ENCODE results near the gene TMEM203.

The TMEM203 gene

GRCh38 chr9:137167747-137168572, 37.5 kb downstream of the TMEM203 start:
- Mint-ChIP-seq H3K9me3 (no peaks in the 10 kb centered on the region), H3K27me3 (peaks cover 77% of the 10 kb centered on the region), H3K4me3 (no peak overlapping the region), H3K27ac (no peak overlapping the region), H3K36me3 (ENCODE audit: low read depth) (no peaks in the 10 kb centered on the region), H3K4me1 (ENCODE audit: low read depth) (peaks cover 9% of the 10 kb centered on the region)
- DNase-seq, result no peak

DNA sequence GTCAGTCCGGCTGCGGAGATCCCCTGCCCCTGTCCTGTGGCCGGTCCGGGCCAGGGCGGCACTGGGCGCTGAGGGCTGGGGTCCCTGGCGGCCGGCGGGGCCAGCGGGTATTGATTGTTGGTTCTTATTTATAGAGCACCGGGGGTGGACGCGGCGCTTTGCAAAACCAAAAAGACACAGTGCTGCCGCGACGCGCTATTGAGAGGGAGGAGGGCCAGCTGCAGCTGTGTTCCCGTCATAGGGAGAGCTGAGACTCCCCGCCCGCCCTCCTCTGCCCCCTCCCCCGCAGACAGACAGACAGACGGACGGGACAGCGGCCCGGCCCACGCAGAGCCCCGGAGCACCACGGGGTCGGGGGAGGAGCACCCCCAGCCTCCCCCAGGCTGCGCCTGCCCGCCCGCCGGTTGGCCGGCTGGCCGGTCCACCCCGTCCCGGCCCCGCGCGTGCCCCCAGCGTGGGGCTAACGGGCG, 38.1 kb downstream of the TMEM203 start:
- no peak for DNase-seq
- Mint-ChIP-seq H3K4me1 (ENCODE audit: low read depth) (peaks cover 11% of the 10 kb centered on the region), H3K4me3 (no peak overlapping the region), H3K36me3 (ENCODE audit: low read depth) (no peaks in the 10 kb centered on the region), H3K9me3 (no peaks in the 10 kb centered on the region), H3K27ac (no peak overlapping the region), H3K27me3 (peaks cover 76% of the 10 kb centered on the region)

DNA sequence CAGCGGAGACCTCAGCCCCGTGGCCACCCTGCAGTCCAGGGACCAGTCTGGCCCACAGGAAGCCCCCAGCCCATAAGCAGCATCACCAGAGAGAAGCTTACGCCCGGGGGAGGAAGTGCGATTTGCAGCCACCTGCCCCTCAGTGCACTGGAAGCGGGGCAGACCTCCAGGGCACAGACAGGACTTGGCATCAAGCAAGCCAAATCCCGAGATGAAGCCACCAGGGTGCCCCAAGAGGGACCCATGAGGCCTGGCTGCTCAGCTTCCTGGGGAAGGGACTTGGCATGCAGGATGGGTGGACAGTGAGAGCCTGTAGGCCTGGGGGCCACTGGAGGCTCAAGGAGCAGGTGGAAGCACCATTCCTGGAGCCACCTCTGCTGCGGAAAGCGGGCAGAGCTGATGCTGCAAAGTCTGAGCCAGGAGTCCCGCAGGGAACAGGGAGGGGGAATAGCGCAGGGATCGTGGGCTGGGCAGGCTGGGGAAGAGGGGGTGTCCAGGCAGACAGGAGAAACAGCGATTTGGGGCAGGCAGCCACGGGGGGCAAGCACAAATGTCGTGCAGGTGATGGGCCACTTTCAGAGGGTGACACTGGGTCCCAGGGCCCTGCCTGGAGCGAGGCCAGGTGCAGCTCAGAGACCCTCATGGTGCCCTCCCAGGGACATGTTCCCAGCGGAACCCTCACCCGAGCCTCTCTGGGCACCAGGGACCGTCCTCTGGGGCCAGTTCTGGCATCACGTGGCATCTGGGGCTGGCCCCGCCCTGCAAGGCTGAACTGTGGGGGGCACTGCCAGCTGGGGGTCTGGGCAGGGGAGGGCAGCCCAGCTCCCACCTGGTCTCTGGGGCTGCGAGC, 38.8 kb downstream of the TMEM203 start:
- peaks cover 72% of the 10 kb centered on the region for H3K27me3 Mint-ChIP-seq
- no peaks in the 10 kb centered on the region for H3K36me3 Mint-ChIP-seq (ENCODE audit: low read depth)
- peaks cover 11% of the 10 kb centered on the region for H3K4me1 Mint-ChIP-seq (ENCODE audit: low read depth)
- no peak for DNase-seq
- no peaks in the 10 kb centered on the region for H3K9me3 Mint-ChIP-seq
- no peak overlapping the region for H3K27ac Mint-ChIP-seq
- no peak overlapping the region for H3K4me3 Mint-ChIP-seq

- Mint-ChIP-seq H3K4me3 (no peak overlapping the region), H3K27me3 (peaks cover 70% of the 10 kb centered on the region), H3K27ac (no peak overlapping the region), H3K36me3 (ENCODE audit: low read depth) (no peaks in the 10 kb centered on the region), H3K4me1 (ENCODE audit: low read depth) (peaks cover 11% of the 10 kb centered on the region), H3K9me3 (no peaks in the 10 kb centered on the region)
- DNase-seq, result no peak
These were observed 40.1 kb downstream of the TMEM203 start for GRCh38 chr9:137165250-137165836.

DNA sequence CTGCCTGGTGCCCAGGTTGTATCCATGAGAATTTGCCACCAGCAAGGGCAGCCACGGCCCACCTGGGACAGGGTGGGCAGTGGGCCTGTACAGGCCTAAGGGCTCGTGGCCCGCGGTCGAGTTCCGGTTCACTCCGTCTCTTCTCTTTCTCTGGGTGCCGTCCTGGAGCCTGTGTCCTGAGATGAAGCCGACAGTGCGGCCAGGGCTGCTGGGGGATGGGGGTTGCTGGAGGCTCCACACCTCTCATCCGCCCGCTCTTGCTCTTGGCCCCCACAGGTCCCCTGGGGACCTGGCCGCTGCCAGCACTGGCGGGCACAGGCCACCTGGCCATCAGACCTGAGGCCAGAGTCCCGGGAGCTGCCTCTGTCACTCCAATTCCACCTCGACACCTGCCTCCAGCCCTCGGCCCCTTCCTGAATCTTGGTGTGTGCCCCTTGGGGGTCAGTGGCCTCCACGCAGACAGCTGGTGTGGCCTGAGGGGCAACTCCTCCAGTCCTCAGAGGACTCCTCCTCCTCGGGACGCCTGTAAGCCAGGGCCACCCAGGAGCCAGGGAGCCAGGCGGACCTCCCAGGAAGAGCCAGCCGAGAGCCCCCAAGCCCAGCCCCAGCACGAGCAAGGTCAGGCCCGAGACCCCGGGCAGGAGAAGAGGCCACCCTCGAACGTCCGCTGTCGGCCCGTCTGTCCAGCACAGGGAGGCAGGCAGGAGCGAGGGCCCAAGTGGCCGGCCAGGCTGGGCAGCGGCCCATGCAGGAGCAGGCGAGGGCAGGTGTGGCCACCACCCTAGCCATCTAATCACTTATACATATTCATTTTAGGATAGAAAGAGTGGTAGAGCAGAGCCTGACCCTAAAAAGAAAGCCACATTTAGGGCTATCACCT, 40.8 kb downstream of the TMEM203 start:
- Mint-ChIP-seq H3K4me1 (ENCODE audit: low read depth) (peaks cover 11% of the 10 kb centered on the region), H3K36me3 (ENCODE audit: low read depth) (no peaks in the 10 kb centered on the region), H3K9me3 (no peaks in the 10 kb centered on the region), H3K4me3 (no peak overlapping the region), H3K27ac (no peak overlapping the region), H3K27me3 (peaks cover 72% of the 10 kb centered on the region)
- DNase-seq, result no peak

GRCh38 chr9:137163805-137164204, 41.6 kb downstream of the TMEM203 start:
- peaks cover 76% of the 10 kb centered on the region for H3K27me3 Mint-ChIP-seq
- no peaks in the 10 kb centered on the region for H3K9me3 Mint-ChIP-seq
- DNase-seq, result no peak
- no peak overlapping the region for H3K4me3 Mint-ChIP-seq
- peaks cover 14% of the 10 kb centered on the region for H3K4me1 Mint-ChIP-seq (ENCODE audit: low read depth)
- no peak overlapping the region for H3K27ac Mint-ChIP-seq
- H3K36me3 Mint-ChIP-seq (ENCODE audit: low read depth), result no peaks in the 10 kb centered on the region

GRCh38 chr9:137163365-137163715, 42.1 kb downstream of the TMEM203 start:
- no peak overlapping the region for H3K27ac Mint-ChIP-seq
- H3K9me3 Mint-ChIP-seq, result no peaks in the 10 kb centered on the region
- peaks cover 14% of the 10 kb centered on the region for H3K4me1 Mint-ChIP-seq (ENCODE audit: low read depth)
- no peak for DNase-seq
- no peak overlapping the region for H3K4me3 Mint-ChIP-seq
- no peaks in the 10 kb centered on the region for H3K36me3 Mint-ChIP-seq (ENCODE audit: low read depth)
- H3K27me3 Mint-ChIP-seq, result peaks cover 77% of the 10 kb centered on the region

- no peak overlapping the region for H3K4me3 Mint-ChIP-seq
- peaks cover 18% of the 10 kb centered on the region for H3K4me1 Mint-ChIP-seq (ENCODE audit: low read depth)
- H3K9me3 Mint-ChIP-seq, result no peaks in the 10 kb centered on the region
- no peaks in the 10 kb centered on the region for H3K36me3 Mint-ChIP-seq (ENCODE audit: low read depth)
- DNase-seq, result no peak
- H3K27ac Mint-ChIP-seq, result no peak overlapping the region
- H3K27me3 Mint-ChIP-seq, result peaks cover 83% of the 10 kb centered on the region
These were observed 42.7 kb downstream of the TMEM203 start for GRCh38 chr9:137162505-137163364.

GRCh38 chr9:137161558-137162486, 43.6 kb downstream of the TMEM203 start:
- no peak for DNase-seq
- H3K4me1 Mint-ChIP-seq (ENCODE audit: low read depth), result peaks cover 21% of the 10 kb centered on the region
- H3K27ac Mint-ChIP-seq, result no peak overlapping the region
- H3K36me3 Mint-ChIP-seq (ENCODE audit: low read depth), result no peaks in the 10 kb centered on the region
- no peaks in the 10 kb centered on the region for H3K9me3 Mint-ChIP-seq
- H3K27me3 Mint-ChIP-seq, result peaks cover 86% of the 10 kb centered on the region
- H3K4me3 Mint-ChIP-seq, result no peak overlapping the region

GRCh38 chr9:137160716-137161557, 44.5 kb downstream of the TMEM203 start:
- Mint-ChIP-seq H3K9me3 (no peaks in the 10 kb centered on the region), H3K4me3 (no peak overlapping the region), H3K27ac (no peak overlapping the region), H3K36me3 (ENCODE audit: low read depth) (no peaks in the 10 kb centered on the region), H3K27me3 (peaks cover 84% of the 10 kb centered on the region), H3K4me1 (ENCODE audit: low read depth) (peaks cover 27% of the 10 kb centered on the region)
- no peak for DNase-seq

DNA sequence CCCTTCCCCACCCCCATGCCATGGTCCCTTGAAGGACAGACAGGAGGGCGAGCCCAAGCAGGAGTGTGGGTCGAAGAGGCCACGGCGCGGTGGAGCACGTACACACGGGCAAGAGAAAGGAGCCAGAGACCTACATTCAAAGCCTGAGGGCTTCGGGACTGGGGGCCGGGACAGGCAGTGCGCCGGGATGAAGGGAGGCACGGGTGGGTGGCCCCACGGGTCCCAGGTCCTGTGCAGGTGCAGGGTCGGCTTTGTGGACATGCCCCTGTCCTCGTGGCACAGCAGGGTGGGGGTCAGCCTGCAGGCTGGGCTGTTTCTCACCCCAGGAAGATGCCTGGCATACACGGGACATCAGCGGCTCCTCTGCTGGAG, 45.4 kb downstream of the TMEM203 start:
- Mint-ChIP-seq H3K36me3 (ENCODE audit: low read depth) (no peaks in the 10 kb centered on the region), H3K27me3 (peaks cover 83% of the 10 kb centered on the region), H3K4me1 (ENCODE audit: low read depth) (peaks cover 27% of the 10 kb centered on the region), H3K27ac (no peak overlapping the region), H3K9me3 (no peaks in the 10 kb centered on the region), H3K4me3 (no peak overlapping the region)
- no peak for DNase-seq

Measured in activated T-cell treated with anti-CD3 and anti-CD28 coated beads, Interleukin-2, amount 50 U/mL, for 24 hours (primary cell).